Cardiac fibroblast (primary cell): ENCODE data around the gene FSTL4.

Source experiments
- DNase-seq, 2 donors: peaks; one replicate each; pipeline versions ENCODE4 v3.0.0 to v3.0.0-alpha.2; 2010; ENCODE audit warnings: low read depth in 2 of 2
- H3K4me3 ChIP-seq, 2 donors: replicated peaks in 1 of 2; 1 replicate in 1 of 2; 2 replicates in 1 of 2; pipeline ENCODE4 v1.5.1; 2011; ENCODE audit warnings: low read depth in 2 of 2, low read length in 2 of 2, mild to moderate bottlenecking in 2 of 2, moderate library complexity in 1 of 2
- TF ChIP-seq, protein P1 (sequence below): IDR thresholded peaks from one replicate; pipeline ENCODE4 v1.5.1; 2011; ENCODE audit warnings: low read depth, mild to moderate bottlenecking, low read length, inconsistent platforms

Gene FSTL4

DNA sequence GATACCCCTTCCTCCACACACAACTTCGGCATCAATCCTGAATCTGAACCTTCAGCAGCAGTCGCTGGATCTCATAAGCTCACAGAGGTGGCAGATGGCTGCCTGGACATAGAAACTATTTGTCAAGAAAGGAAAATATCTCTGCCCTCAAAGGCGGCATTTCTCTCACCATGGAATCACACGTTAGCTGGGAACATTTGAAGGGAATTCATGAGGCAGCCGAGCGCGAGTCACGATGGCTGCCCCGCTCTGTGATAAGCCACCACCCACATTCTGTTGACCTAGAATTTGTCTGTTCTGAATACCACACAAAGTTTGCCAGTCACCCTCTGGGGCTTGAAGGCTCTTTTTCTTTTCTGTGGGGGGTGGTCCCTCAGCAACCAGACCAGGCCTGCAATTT, 157.9 kb downstream of the FSTL4 start:
- no peak for DNase-seq
- TF ChIP-seq, protein P1, sequence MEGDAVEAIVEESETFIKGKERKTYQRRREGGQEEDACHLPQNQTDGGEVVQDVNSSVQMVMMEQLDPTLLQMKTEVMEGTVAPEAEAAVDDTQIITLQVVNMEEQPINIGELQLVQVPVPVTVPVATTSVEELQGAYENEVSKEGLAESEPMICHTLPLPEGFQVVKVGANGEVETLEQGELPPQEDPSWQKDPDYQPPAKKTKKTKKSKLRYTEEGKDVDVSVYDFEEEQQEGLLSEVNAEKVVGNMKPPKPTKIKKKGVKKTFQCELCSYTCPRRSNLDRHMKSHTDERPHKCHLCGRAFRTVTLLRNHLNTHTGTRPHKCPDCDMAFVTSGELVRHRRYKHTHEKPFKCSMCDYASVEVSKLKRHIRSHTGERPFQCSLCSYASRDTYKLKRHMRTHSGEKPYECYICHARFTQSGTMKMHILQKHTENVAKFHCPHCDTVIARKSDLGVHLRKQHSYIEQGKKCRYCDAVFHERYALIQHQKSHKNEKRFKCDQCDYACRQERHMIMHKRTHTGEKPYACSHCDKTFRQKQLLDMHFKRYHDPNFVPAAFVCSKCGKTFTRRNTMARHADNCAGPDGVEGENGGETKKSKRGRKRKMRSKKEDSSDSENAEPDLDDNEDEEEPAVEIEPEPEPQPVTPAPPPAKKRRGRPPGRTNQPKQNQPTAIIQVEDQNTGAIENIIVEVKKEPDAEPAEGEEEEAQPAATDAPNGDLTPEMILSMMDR: no peak
- no peak overlapping the region for H3K4me3 ChIP-seq

DNA sequence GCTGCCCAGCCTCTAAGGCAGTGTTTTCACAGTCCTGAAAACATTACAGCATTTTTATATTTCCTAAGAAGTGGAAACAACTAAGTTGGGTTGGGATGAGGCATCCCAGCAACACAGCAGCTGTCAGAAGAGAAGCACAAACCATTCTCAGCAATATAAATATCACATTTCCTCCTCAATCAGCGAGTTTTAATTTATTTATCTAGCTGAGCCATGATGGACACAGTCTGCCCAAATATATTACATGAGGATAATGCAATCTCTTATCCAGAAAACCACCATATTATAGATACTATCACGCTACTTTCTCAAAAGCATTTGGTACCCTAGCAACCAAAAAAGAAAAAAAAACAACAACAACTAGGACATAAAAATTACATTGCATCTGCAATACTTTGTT, 158.5 kb downstream of the FSTL4 start:
- peak in 1 of 2 donors; percentile 3 for DNase-seq
- no peak overlapping the region for H3K4me3 ChIP-seq
- TF ChIP-seq, protein P1: no peak

DNA sequence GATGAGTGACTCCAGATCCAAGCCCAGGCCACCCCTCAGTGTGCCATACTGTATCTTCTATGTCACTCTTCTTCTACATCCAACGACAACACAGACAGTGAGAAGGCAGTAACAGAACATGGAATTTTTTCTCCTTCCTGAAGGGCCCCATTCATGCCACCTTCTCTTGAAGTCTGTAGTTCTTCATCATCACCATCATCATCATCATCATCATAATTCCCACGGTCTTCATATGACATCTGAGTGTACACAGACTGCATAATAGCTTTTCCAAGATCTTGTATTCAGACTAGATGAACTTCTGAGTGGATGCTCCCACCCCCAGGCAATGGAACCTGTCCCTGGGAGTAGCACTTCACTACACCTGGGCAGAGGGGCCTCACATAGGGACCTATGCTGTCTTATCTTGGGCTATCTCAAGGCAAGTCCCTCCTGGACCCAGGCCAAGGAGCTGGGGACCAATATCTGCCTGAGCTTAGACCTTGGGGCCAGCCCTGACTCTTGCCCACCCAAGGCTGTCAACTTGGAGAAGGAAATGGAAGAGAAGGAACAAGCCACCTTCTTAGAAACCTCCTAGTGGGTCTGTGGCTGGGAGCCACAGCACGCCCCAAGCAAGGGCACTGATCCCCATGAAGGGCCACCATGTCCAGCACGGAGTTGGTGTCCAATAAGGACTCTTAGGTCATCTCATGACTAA, 159.1 kb downstream of the FSTL4 start:
- DNase-seq: no peak
- TF ChIP-seq, protein P1: no peak
- H3K4me3 ChIP-seq: no peak overlapping the region

DNA sequence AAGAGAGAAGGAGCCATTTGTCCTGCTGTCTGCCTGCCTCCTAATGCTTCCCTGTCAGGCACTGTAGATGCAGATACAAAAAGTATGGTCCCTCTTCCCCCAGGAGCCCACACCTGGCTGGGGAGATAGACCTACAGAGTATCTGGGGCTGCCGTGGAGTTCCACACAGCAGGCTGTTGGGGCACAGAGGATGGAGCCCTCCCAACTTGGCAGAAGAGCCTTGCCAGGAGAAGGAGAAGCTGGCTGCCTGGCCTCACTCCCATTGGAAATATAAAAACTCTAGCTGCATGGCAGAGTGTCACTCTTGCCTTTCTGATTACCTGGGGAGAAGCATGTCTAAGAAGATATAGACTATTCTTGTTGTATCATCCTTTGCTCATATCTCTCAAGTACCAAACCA, 160.4 kb downstream of the FSTL4 start:
- TF ChIP-seq, protein P1: no peak

DNA sequence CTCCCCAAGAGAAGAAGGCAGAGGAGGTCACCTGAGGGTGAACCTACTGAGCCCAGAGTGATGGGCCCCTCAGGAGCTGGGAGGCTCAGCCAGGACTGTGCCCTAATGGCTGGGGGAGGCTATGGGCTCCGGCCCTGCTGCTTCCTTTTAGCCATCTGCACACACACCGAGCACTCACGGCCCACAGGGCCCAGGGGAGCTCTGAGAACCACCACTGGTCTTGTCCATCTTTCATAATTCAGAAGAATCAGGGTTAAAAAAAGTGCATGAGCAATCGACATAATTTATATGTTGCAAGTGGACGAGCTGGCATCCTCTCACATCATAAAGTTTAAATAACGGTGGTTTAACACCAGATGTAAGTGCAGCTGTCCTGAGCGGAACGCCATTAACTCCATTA, 162.1 kb downstream of the FSTL4 start:
- TF ChIP-seq, protein P1: no peak
- H3K4me3 ChIP-seq: no peak overlapping the region
- no peak for DNase-seq

More for the DNA sequence above, 160.4 kb downstream of the FSTL4 start:
- DNase-seq: no peak
- H3K4me3 ChIP-seq: no peak overlapping the region

DNA sequence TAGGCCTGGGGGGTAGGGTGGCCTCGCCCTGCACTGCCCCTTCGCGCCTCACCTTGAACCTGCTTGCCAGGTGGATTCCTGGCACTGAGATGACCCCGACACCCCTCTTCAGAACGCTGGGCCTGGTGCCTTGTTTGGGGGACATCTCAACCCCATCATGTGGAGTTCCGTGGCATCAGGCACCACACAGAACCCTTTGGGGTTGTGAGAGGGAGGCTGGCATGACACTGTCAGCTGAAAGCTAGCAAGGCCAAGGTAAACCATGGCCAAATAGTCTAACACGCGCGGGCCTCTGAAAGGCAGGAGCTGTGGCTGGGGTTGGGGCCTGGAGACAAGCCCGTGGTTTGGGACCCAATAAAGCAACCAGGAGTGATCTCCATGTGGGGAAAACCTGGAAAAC, 163.2 kb downstream of the FSTL4 start:
- H3K4me3 ChIP-seq: no peak overlapping the region
- TF ChIP-seq, protein P1: no peak
- DNase-seq: no peak

DNA sequence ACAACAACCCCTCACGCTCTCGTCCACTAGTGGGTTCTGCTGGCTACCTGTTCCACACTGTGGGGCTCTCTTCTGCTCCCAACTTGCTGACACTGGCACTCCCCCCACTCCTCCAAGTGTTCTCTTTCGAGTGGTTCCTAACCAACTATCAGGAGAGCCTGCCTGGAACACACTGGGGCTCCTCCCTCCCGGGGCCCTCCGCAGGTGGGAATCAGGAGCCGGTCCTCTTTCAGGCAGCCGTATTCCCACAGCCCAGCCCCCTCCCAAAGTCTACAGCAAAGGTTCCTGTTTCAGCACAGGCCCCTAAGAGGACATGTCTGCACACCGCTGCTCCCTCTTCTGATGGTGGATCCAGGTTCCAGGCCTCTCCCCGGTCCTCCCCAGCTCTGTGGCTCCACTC, 165.9 kb downstream of the FSTL4 start:
- TF ChIP-seq, protein P1: no peak
- no peak for DNase-seq
- no peak overlapping the region for H3K4me3 ChIP-seq
